Prostate gland (tissue), 2 donors: ENCODE results near the gene MCHR1. TPM values are rescaled to one million over a fixed set of nuclear protein-coding genes. Genes with fewer than 3 reads are reported as not detected.

ENCODE experiments used
- DNase-seq: peaks from one replicate; pipeline ENCODE4 v3.0.0-alpha.2; 2019; ENCODE audit warnings: low spot score
- H3K27ac ChIP-seq, 2 donors: fragments of 200-600 bp; sonication (generic); 2 replicates each; pipeline ENCODE4 v1.5.1; 2017 to 2019
- H3K27me3 ChIP-seq: fragments of 200-600 bp; sonication (generic); replicated peaks from 2 replicates; pipeline ENCODE4 v1.5.1; 2019; ENCODE audit not compliant: insufficient read depth
- H3K36me3 ChIP-seq, 2 donors: fragments of 200-600 bp; sonication (generic); 1 replicate in 1 of 2; 2 replicates in 1 of 2; pipeline versions ENCODE4 v1.5.1 to v1.8.1; 2017 to 2019
- H3K4me1 ChIP-seq: fragments of 200-600 bp; sonication (generic); replicated peaks from 2 replicates; pipeline ENCODE4 v1.5.1; 2019
- H3K4me3 ChIP-seq, 2 donors: fragments of 200-600 bp; sonication (generic); 2 replicates each; pipeline ENCODE4 v1.5.1; 2017 to 2019
- H3K9me3 ChIP-seq: fragments of 200-600 bp; sonication (generic); 2 replicates; pipeline ENCODE4 v1.5.1; 2017
- CTCF ChIP-seq, 4 experiments: fragments of 200-600 bp in 2 of 4; fragments of 450-650 bp in 2 of 4; sonication (generic) in 2 of 4; IDR thresholded peaks; 1 replicate in 3 of 4; 2 replicates in 1 of 4; pipeline ENCODE4 v1.5.1; 2016 to 2019; ENCODE audit warnings: antibody characterized with exemption in 4 of 4, mild to moderate bottlenecking in 2 of 4, moderate library complexity in 2 of 4
- POLR2A ChIP-seq: fragments of 450-650 bp; IDR thresholded peaks from one replicate; pipeline ENCODE4 v1.6.1; 2016; ENCODE audit warnings: antibody characterized with exemption, mild to moderate bottlenecking
- POLR2AphosphoS5 ChIP-seq: sonication (generic); formaldehyde crosslinking; IDR thresholded peaks from one replicate; pipeline ENCODE4 v1.6.1; 2017; ENCODE audit warnings: antibody characterized with exemption
- WGBS: methylation state at CpG from one replicate; pipeline ENCODE4 v1.1.5; 2018; 5-methylcytosine and 5-hydroxymethylcytosine counted together
- intact Hi-C: fragments of 100-400 bp; cut with DNase I; formaldehyde crosslinking; loops from one replicate; pipeline ENCODE4 v1.14.2; 2022
- total RNA-seq, 2 donors: library from RNA; depleted of rRNA; stranded (reverse); fragments of >200 nt; gene quantifications; one replicate each; pipeline ENCODE4 v1.1.0, GENCODE V29; 2016

Gene MCHR1
- total RNA-seq, 2 donors from 2014 or later: 0.45 TPM; not detected in 1

- no peak overlapping the region for H3K4me3 ChIP-seq
- TF ChIP-seq CTCF (IDR thresholded peaks at IDR 0.05): no peak
- TF ChIP-seq POLR2AphosphoS5: no peak
- TF ChIP-seq POLR2A: no peak
- 95% methylated on average over 3 of the region's 3 CpGs for WGBS
- intact Hi-C loops: loop anchor here (10.0 kb wide), 1 partner anchor 209 kb away; no protein-coding TSS in a partner anchor
- DNase-seq: no peak
- H3K27me3 ChIP-seq: no peaks in the 10 kb centered on the region
- no peak overlapping the region for H3K27ac ChIP-seq
- no peaks in the 10 kb centered on the region for H3K4me1 ChIP-seq
- no peaks in the 10 kb centered on the region for H3K36me3 ChIP-seq
- H3K9me3 ChIP-seq: no peaks in the 10 kb centered on the region
Observed at GRCh38 chr22:40685406-40685805, 6.1 kb downstream of the MCHR1 start.

GRCh38 chr22:40687706-40688105, 8.4 kb downstream of the MCHR1 start:
- H3K27ac ChIP-seq: no peak overlapping the region
- 87% methylated on average over 2 of the region's 2 CpGs for WGBS
- TF ChIP-seq CTCF (IDR thresholded peaks at IDR 0.05) (no peak), POLR2A (no peak), POLR2AphosphoS5 (no peak)

GRCh38 chr22:40690370-40690769, 11.1 kb downstream of the MCHR1 start:
- TF ChIP-seq POLR2A (no peak), POLR2AphosphoS5 (no peak), CTCF (IDR thresholded peaks at IDR 0.05) (no peak)
- intact Hi-C loops: no loop called here
- WGBS: 79% methylated on average over 8 of the region's 8 CpGs
- Histone ChIP-seq H3K4me3 (no peak overlapping the region), H3K27me3 (no peaks in the 10 kb centered on the region), H3K9me3 (no peaks in the 10 kb centered on the region), H3K4me1 (no peaks in the 10 kb centered on the region), H3K36me3 (no peaks in the 10 kb centered on the region), H3K27ac (no peak overlapping the region)
- DNase-seq: no peak

More at GRCh38 chr22:40687706-40688105, 8.4 kb downstream of the MCHR1 start:
- no peaks in the 10 kb centered on the region for H3K9me3 ChIP-seq
- no peaks in the 10 kb centered on the region for H3K4me1 ChIP-seq
- DNase-seq: no peak
- intact Hi-C loops: loop anchor here (10.0 kb wide), 1 partner anchor 207 kb away; no protein-coding TSS in a partner anchor
- H3K4me3 ChIP-seq: no peak overlapping the region
- H3K27me3 ChIP-seq: no peaks in the 10 kb centered on the region
- H3K36me3 ChIP-seq: no peaks in the 10 kb centered on the region

- Histone ChIP-seq H3K36me3 (no peaks in the 10 kb centered on the region), H3K4me1 (no peaks in the 10 kb centered on the region), H3K4me3 (no peak overlapping the region), H3K9me3 (no peaks in the 10 kb centered on the region), H3K27me3 (no peaks in the 10 kb centered on the region), H3K27ac (no peak overlapping the region)
- intact Hi-C loops: no loop called here
- no peak for DNase-seq
- TF ChIP-seq POLR2A: no peak
Observed at GRCh38 chr22:40691532-40691931, 12.2 kb downstream of the MCHR1 start.

GRCh38 chr22:40694411-40694810, 15.1 kb downstream of the MCHR1 start:
- TF ChIP-seq POLR2AphosphoS5 (peak; percentile 74), POLR2A (no peak)
- WGBS: 17% methylated on average over 7 of the region's 7 CpGs
- intact Hi-C loops: no loop called here
- H3K27ac ChIP-seq: peak overlapping the region in 1 of 2 donors; percentile 22
- H3K36me3 ChIP-seq: no peaks in the 10 kb centered on the region
- no peak overlapping the region for H3K4me3 ChIP-seq
- no peaks in the 10 kb centered on the region for H3K9me3 ChIP-seq
- H3K27me3 ChIP-seq: no peaks in the 10 kb centered on the region
- no peaks in the 10 kb centered on the region for H3K4me1 ChIP-seq
- DNase-seq: peak; percentile 52

- H3K4me1 ChIP-seq: no peaks in the 10 kb centered on the region
- H3K27ac ChIP-seq: no peak overlapping the region
- H3K4me3 ChIP-seq: no peak overlapping the region
- no peaks in the 10 kb centered on the region for H3K36me3 ChIP-seq
- H3K9me3 ChIP-seq: no peaks in the 10 kb centered on the region
- no peaks in the 10 kb centered on the region for H3K27me3 ChIP-seq
- DNase-seq: no peak
- intact Hi-C loops: no loop called here
- TF ChIP-seq CTCF (IDR thresholded peaks at IDR 0.05) (no peak), POLR2A (no peak), POLR2AphosphoS5 (no peak)
- WGBS: 77% methylated on average over 7 of the region's 7 CpGs
Observed at GRCh38 chr22:40701274-40701673, 22.0 kb downstream of the MCHR1 start.
